NB4 (cell line): Measurements from ENCODE around the gene ARHGEF35.

Experiments
- DNase-seq: peaks from one replicate; pipeline ENCODE4 v3.0.0; 2010; ENCODE audit warnings: low read depth
- H3K4me3 ChIP-seq: one replicate; pipeline ENCODE4 v1.5.1; 2011; ENCODE audit warnings: mild to moderate bottlenecking, low read depth, low read length, moderate library complexity
- CTCF ChIP-seq: IDR thresholded peaks from one replicate; pipeline ENCODE4 v1.5.1; 2012; ENCODE audit warnings: low read depth, low read length
- MAX ChIP-seq: IDR thresholded peaks from 2 replicates; pipeline ENCODE4 v1.6.1; 2011; ENCODE audit warnings: low read depth, low read length
- MYC ChIP-seq: IDR thresholded peaks from 2 replicates; pipeline ENCODE4 v1.6.1; 2011; ENCODE audit warnings: low read depth, low read length
- POLR2A ChIP-seq: IDR thresholded peaks from 2 replicates; pipeline ENCODE4 v1.6.1; 2011; ENCODE audit warnings: mild to moderate bottlenecking; ENCODE audit not compliant: insufficient read length; ENCODE audit errors: extremely low read depth

ARHGEF35 gene

DNA sequence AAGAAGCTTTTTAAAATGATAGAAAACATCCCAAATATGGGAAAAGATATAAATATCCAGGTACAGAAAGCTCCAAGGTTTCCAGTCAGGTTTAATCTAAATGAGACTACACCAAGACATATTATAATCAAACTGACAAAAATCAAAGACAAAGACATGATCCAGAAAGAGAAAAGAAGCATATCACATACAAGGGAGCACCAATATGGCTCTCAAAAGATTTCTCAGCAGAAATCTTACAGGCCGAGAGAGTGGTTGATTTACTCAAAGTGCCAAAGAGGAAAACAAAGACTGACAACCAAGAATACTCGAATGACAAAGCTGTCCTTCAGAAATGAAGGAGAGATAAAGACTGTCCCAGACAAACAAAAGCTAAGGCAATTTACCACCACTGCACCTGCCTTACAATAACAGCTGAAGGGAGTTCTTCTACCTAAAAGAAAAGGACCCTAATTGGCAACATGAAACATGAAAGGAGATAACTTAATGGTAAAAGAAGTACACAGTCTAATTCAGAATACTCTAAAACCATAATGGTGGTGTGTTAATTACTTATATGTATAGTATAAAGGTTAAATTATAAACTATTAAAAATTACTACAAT lies 47.3 kb downstream of the ARHGEF35 start:
- H3K4me3 ChIP-seq: no peak overlapping the region
- no peak for TF ChIP-seq MYC
- no peak for TF ChIP-seq POLR2A
- no peak for TF ChIP-seq CTCF
- no peak for TF ChIP-seq MAX
- no peak for DNase-seq

- DNase-seq: no peak
- TF ChIP-seq POLR2A: no peak
- no peak for TF ChIP-seq CTCF
- TF ChIP-seq MAX: no peak
- no peak for TF ChIP-seq MYC
- H3K4me3 ChIP-seq: no peak overlapping the region
Measured at GRCh38 chr7:144144426-144144825, 51.2 kb downstream of the ARHGEF35 start.

GRCh38 chr7:144142187-144142586 lies 53.4 kb downstream of the ARHGEF35 start:
- TF ChIP-seq MAX: no peak
- TF ChIP-seq POLR2A: no peak
- no peak overlapping the region for H3K4me3 ChIP-seq
- DNase-seq: no peak

- TF ChIP-seq MYC (no peak), MAX (no peak), CTCF (no peak), POLR2A (no peak)
- H3K4me3 ChIP-seq: no peak overlapping the region
- DNase-seq: no peak
Measured at GRCh38 chr7:144137501-144137900, 58.1 kb downstream of the ARHGEF35 start.
